Pancreas (tissue), 10 donors: ENCODE measurements around the gene MEF2C. TPM values are rescaled to one million over a fixed set of nuclear protein-coding genes. Genes with fewer than 3 reads are reported as not detected.

Experiments
- ATAC-seq, 4 donors: fragments of 200-7000 bp; cut with Tn5 transposase; one replicate each; pipeline versions ENCODE4 v1.8.0 to v1.9.1; 2020; ENCODE audit warnings: mild to moderate bottlenecking in 4 of 4, moderate library complexity in 4 of 4
- DNase-seq, 6 donors: peaks; one replicate each; pipeline ENCODE4 v3.0.0-alpha.2; 2020
- FAIRE-seq: peaks from 2 replicates; lab custom pipeline; 2012; peaks lifted over from hg19 to GRCh38; lab: Jason Lieb, UNC
- H3K27ac ChIP-seq, 4 donors: fragments of 200-600 bp; sonication (generic); 1 replicate in 3 of 4; 2 replicates in 1 of 4; pipeline versions ENCODE4 v1.5.0 to v1.8.0; 2020
- H3K27me3 ChIP-seq, 4 donors: fragments of 200-600 bp; one replicate each; pipeline ENCODE4 v1.8.0; 2021
- H3K36me3 ChIP-seq, 3 donors: fragments of 200-600 bp; sonication (generic) in 1 of 3; one replicate each; pipeline versions ENCODE4 v1.5.0 to v1.8.0; 2020 to 2021
- H3K4me1 ChIP-seq, 3 donors: fragments of 200-600 bp; one replicate each; pipeline ENCODE4 v1.8.0; 2021
- H3K4me3 ChIP-seq, 4 donors: fragments of 200-600 bp; sonication (generic) in 2 of 4; one replicate each; pipeline versions ENCODE4 v1.5.0 to v1.8.0; 2020 to 2021
- H3K9me3 ChIP-seq, 4 donors: fragments of 200-600 bp; one replicate each; pipeline ENCODE4 v1.8.0; 2021
- WGBS, 2 donors: extraction: QIAGEN DNeasy Blood & Tissue Kit; methylation state at CpG; one replicate each; pipeline ENCODE4 v1.1.7; 2013; 5-methylcytosine and 5-hydroxymethylcytosine counted together
- intact Hi-C, 3 donors: fragments of 100-400 bp; cut with DNase I; formaldehyde crosslinking; loops; one replicate each; pipeline versions ENCODE4 v1.11.1 to v1.14.2; 2022
- polyA plus RNA-seq, 2 donors: library from polyadenylated mRNA; stranded (reverse); fragments of 200-250 nt; gene quantifications; one replicate each; pipeline ENCODE4 v1.2.3, GENCODE V29; 2013
- total RNA-seq, 6 donors: library from RNA; stranded (reverse); fragmentation: NEBNext Ultra II Directional in 4 of 6; extraction: Animal tissue kit (Norgen Biotek cat#: 25700) in 4 of 6; gene quantifications; one replicate each; pipeline versions ENCODE4 v1.2.1 to v1.2.4, GENCODE V29; 2021 to 2023
- TF ChIP-seq, protein P1 (sequence below), 4 donors: fragments of 200-600 bp; sonication (generic) in 3 of 4; IDR thresholded peaks; one replicate each; pipeline versions ENCODE4 v1.5.0 to v1.8.0; 2021; ENCODE audit warnings: antibody characterized with exemption in 4 of 4
- donor health status: healthy with polysubstance abuse.
- donor health status: DM: no; HTN: no; CAD: no; lungs with moderate emphysema.
- donor health status: DM: no; HTN: no; CAD: no.
- donor health status: control.
- donor health status: control.
- donor health status: Bipolar disorder and iron deficiency.
- donor health status: DM: yes; HTN: yes; CAD: no.
- donor health status: DM: no; HTN: no; CAD: no.
- donor health status: DM: no; HTN: no; CAD: no.
- donor health status: DM: yes; HTN: yes; CAD: no.

The MEF2C gene
- total and polyA plus RNA-seq, 8 donors = 1.5 to 19.9 (median 4.8) TPM

DNA sequence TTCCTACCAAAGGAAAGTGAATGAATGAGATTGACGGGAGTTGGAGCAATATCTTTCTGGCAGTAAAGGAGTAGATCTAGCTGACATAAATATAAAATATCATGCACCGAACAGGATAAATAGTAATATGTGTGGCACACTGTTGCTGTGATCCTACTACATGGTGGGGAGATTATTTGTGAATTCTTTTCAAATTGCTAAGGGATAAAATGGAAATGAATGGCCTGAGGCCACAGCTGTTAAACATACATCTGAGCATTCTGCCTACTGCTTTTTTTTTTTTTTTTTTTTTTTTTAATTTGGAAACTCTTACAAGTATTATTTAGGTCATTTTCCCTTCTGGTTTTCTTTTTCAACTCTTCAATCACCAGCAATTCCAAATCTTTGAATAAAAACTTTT, 66.8 kb downstream of the MEF2C start:
- Histone ChIP-seq H3K27me3 (no peaks in the 10 kb centered on the region), H3K4me1 (no peaks in the 10 kb centered on the region), H3K27ac (no peak overlapping the region), H3K36me3 (no peaks in the 10 kb centered on the region), H3K9me3 (no peaks in the 10 kb centered on the region), H3K4me3 (no peak overlapping the region)
- ATAC-seq = no peak
- intact Hi-C loops = no loop called here
- no peak for DNase-seq
- 83 to 90% methylated on average over 2 of the region's 2 CpGs for WGBS, 2 donors
- TF ChIP-seq, protein P1, sequence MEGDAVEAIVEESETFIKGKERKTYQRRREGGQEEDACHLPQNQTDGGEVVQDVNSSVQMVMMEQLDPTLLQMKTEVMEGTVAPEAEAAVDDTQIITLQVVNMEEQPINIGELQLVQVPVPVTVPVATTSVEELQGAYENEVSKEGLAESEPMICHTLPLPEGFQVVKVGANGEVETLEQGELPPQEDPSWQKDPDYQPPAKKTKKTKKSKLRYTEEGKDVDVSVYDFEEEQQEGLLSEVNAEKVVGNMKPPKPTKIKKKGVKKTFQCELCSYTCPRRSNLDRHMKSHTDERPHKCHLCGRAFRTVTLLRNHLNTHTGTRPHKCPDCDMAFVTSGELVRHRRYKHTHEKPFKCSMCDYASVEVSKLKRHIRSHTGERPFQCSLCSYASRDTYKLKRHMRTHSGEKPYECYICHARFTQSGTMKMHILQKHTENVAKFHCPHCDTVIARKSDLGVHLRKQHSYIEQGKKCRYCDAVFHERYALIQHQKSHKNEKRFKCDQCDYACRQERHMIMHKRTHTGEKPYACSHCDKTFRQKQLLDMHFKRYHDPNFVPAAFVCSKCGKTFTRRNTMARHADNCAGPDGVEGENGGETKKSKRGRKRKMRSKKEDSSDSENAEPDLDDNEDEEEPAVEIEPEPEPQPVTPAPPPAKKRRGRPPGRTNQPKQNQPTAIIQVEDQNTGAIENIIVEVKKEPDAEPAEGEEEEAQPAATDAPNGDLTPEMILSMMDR (IDR thresholded peaks at IDR 0.05) = no peak
- no peak for FAIRE-seq

GRCh38 chr5:88815050-88815789, 67.8 kb downstream of the MEF2C start:
- Histone ChIP-seq H3K9me3 (no peaks in the 10 kb centered on the region), H3K27me3 (no peaks in the 10 kb centered on the region), H3K4me1 (no peaks in the 10 kb centered on the region), H3K27ac (no peak overlapping the region), H3K36me3 (no peaks in the 10 kb centered on the region), H3K4me3 (no peak overlapping the region)
- ATAC-seq (no peak), FAIRE-seq (peak; percentile 72), DNase-seq (no peak)
- TF ChIP-seq, protein P1 (IDR thresholded peaks at IDR 0.05) = no peak
- intact Hi-C loops = no loop called here

GRCh38 chr5:88813805-88814575, 69.0 kb downstream of the MEF2C start:
- 86 to 90% methylated on average over 17 of the region's 17 CpGs for WGBS, 2 donors
- no peak overlapping the region for H3K27ac ChIP-seq
- H3K4me3 ChIP-seq = no peak overlapping the region
- DNase-seq = no peak
- intact Hi-C loops = no loop called here
- no peaks in the 10 kb centered on the region for H3K27me3 ChIP-seq
- no peaks in the 10 kb centered on the region for H3K4me1 ChIP-seq
- TF ChIP-seq, protein P1 (IDR thresholded peaks at IDR 0.05) = no peak
- no peak for FAIRE-seq
- no peaks in the 10 kb centered on the region for H3K9me3 ChIP-seq
- no peak for ATAC-seq
- no peaks in the 10 kb centered on the region for H3K36me3 ChIP-seq

- no peaks in the 10 kb centered on the region for H3K9me3 ChIP-seq
- no peaks in the 10 kb centered on the region for H3K4me1 ChIP-seq
- H3K36me3 ChIP-seq = no peaks in the 10 kb centered on the region
- intact Hi-C loops = no loop called here
- 75 to 79% methylated on average over 1 of the region's 1 CpG for WGBS, 2 donors
- TF ChIP-seq, protein P1 (IDR thresholded peaks at IDR 0.05) = no peak
- no peaks in the 10 kb centered on the region for H3K27me3 ChIP-seq
- no peak overlapping the region for H3K27ac ChIP-seq
- ATAC-seq = no peak
- no peak for FAIRE-seq
- DNase-seq = no peak
- H3K4me3 ChIP-seq = no peak overlapping the region
These were observed 69.7 kb downstream of the MEF2C start for GRCh38 chr5:88813244-88813643.

- TF ChIP-seq, protein P1 (IDR thresholded peaks at IDR 0.05) = no peak
- no peak for ATAC-seq
- WGBS, 2 donors = 76 to 87% methylated on average over 2 of the region's 2 CpGs
These were observed 74.8 kb downstream of the MEF2C start for GRCh38 chr5:88808153-88808552.

More at GRCh38 chr5:88808153-88808552, 74.8 kb downstream of the MEF2C start:
- Histone ChIP-seq H3K36me3 (no peaks in the 10 kb centered on the region), H3K4me1 (no peaks in the 10 kb centered on the region), H3K4me3 (no peak overlapping the region), H3K9me3 (no peaks in the 10 kb centered on the region), H3K27me3 (no peaks in the 10 kb centered on the region), H3K27ac (no peak overlapping the region)
- DNase-seq = no peak
- FAIRE-seq = no peak
- intact Hi-C loops = no loop called here
